WTC11 (cell line): ENCODE results near the gene CEP72. TPM values are rescaled to one million over a fixed set of nuclear protein-coding genes. Genes with fewer than 3 reads are reported as not detected.

Experiments
- ATAC-seq: fragments of 200-7000 bp; cut with Tn5 transposase; 2 replicates; pipeline ENCODE4 v1.10.0; 2021; ENCODE audit warnings: mild to moderate bottlenecking, moderate library complexity
- CTCF ChIA-PET: fragments of 300-600 bp; sonication (Branson Sonifier 250); formaldehyde crosslinking; loops from one replicate; lab custom pipeline; 2021; ENCODE audit warnings: antibody characterized with exemption; lab: Charles Lee
- POLR2A ChIA-PET: fragments of 350-600 bp; sonication (Branson Sonifier 250); formaldehyde crosslinking; loops from one replicate; lab custom pipeline; 2021; ENCODE audit warnings: antibody characterized with exemption; lab: Charles Lee
- DNase-seq: peaks from one replicate; pipeline ENCODE4 v3.0.0; 2021; ENCODE audit warnings: low spot score
- H3K27ac Mint-ChIP-seq: 2 replicates; pipeline ENCODE4 v1.8.0; 2021; ENCODE audit warnings: mixed read lengths
- H3K27me3 Mint-ChIP-seq: 2 replicates; pipeline ENCODE4 v1.8.0; 2021; ENCODE audit warnings: low read depth, mild to moderate bottlenecking, moderate library complexity, mixed read lengths
- H3K36me3 Mint-ChIP-seq: 2 replicates; pipeline ENCODE4 v1.8.0; 2021; ENCODE audit warnings: mixed read lengths
- H3K4me1 Mint-ChIP-seq: 2 replicates; pipeline ENCODE4 v1.8.0; 2022; ENCODE audit warnings: mixed read lengths
- H3K4me3 Mint-ChIP-seq: 2 replicates; pipeline ENCODE4 v1.8.0; 2021; ENCODE audit warnings: mild to moderate bottlenecking, moderate library complexity, mixed read lengths
- H3K9me3 Mint-ChIP-seq: 2 replicates; pipeline ENCODE4 v1.8.0; 2021; ENCODE audit warnings: mixed read lengths
- FOXK1 ChIP-seq: sonication (generic); formaldehyde crosslinking; IDR thresholded peaks from 2 replicates; pipeline ENCODE4 v1.8.0; 2022; ENCODE audit warnings: mild to moderate bottlenecking, moderate library complexity, missing genetic modification reagents
- FOXP1 ChIP-seq: sonication (generic); formaldehyde crosslinking; IDR thresholded peaks from 2 replicates; pipeline ENCODE4 v1.8.0; 2022; ENCODE audit warnings: missing genetic modification reagents, mild to moderate bottlenecking, moderate library complexity, borderline replicate concordance
- RELA ChIP-seq: sonication (generic); formaldehyde crosslinking; IDR thresholded peaks from 2 replicates; pipeline ENCODE4 v1.8.1; 2022; ENCODE audit warnings: missing genetic modification reagents, mild to moderate bottlenecking, borderline replicate concordance
- SOX15 ChIP-seq: fragments of 250-450 bp; sonication (Bioruptor Pico); IDR thresholded peaks from 2 replicates; pipeline ENCODE4 v1.9.0; 2021; ENCODE audit warnings: mild to moderate bottlenecking
- SP1 ChIP-seq: sonication (generic); formaldehyde crosslinking; conservative IDR thresholded peaks from 2 replicates; pipeline ENCODE4 v1.8.1; 2022; ENCODE audit warnings: missing genetic modification reagents
- TEAD4 ChIP-seq: sonication (generic); formaldehyde crosslinking; IDR thresholded peaks from 2 replicates; pipeline ENCODE4 v1.8.0; 2022; ENCODE audit warnings: mild to moderate bottlenecking, missing genetic modification reagents
- ZNF138 ChIP-seq: sonication (generic); formaldehyde crosslinking; conservative IDR thresholded peaks from 2 replicates; pipeline ENCODE4 v1.8.1; 2022; ENCODE audit warnings: mild to moderate bottlenecking, moderate library complexity, missing genetic modification reagents
- ZNF219 ChIP-seq: sonication (generic); formaldehyde crosslinking; IDR thresholded peaks from 2 replicates; pipeline ENCODE4 v1.8.0; 2023; ENCODE audit warnings: missing genetic modification reagents, mild to moderate bottlenecking, borderline replicate concordance
- ZNF232 ChIP-seq: sonication (generic); formaldehyde crosslinking; IDR thresholded peaks from 2 replicates; pipeline ENCODE4 v1.8.0; 2022; ENCODE audit warnings: mild to moderate bottlenecking, missing genetic modification reagents
- ZNF416 ChIP-seq: fragments of 250-450 bp; sonication (Bioruptor Pico); IDR thresholded peaks from 2 replicates; pipeline ENCODE4 v1.9.0; 2021; ENCODE audit warnings: mild to moderate bottlenecking, inconsistent platforms
- total RNA-seq: library from RNA; stranded (reverse); gene quantifications from 3 replicates; pipeline ENCODE4 v1.2.3, GENCODE V29; 2021
- TF ChIP-seq, protein P1 (sequence below): sonication (generic); formaldehyde crosslinking; IDR thresholded peaks from 2 replicates; pipeline ENCODE4 v1.8.0; 2022; ENCODE audit warnings: mild to moderate bottlenecking, missing genetic modification reagents
- TF ChIP-seq, protein P2 (sequence below): sonication (generic); formaldehyde crosslinking; IDR thresholded peaks from 2 replicates; pipeline ENCODE4 v1.8.1; 2023; ENCODE audit warnings: mild to moderate bottlenecking, missing genetic modification reagents, moderate library complexity
- TF ChIP-seq, protein P3 (sequence below): sonication (generic); formaldehyde crosslinking; IDR thresholded peaks from 2 replicates; pipeline ENCODE4 v1.8.1; 2022; ENCODE audit warnings: low read depth, missing genetic modification reagents, borderline replicate concordance
- TF ChIP-seq, protein P4 (sequence below): sonication (generic); formaldehyde crosslinking; conservative IDR thresholded peaks from 2 replicates; pipeline ENCODE4 v1.8.1; 2022; ENCODE audit warnings: mild to moderate bottlenecking, missing genetic modification reagents
- TF ChIP-seq, protein P5 (sequence below): sonication (generic); formaldehyde crosslinking; IDR thresholded peaks from 2 replicates; pipeline ENCODE4 v1.8.0; 2023; ENCODE audit warnings: mild to moderate bottlenecking, missing genetic modification reagents
- TF ChIP-seq, protein P6 (sequence below): sonication (generic); formaldehyde crosslinking; IDR thresholded peaks from 2 replicates; pipeline ENCODE4 v1.8.1; 2023; ENCODE audit warnings: mild to moderate bottlenecking, missing genetic modification reagents, borderline replicate concordance
- TF ChIP-seq, protein P7 (sequence below): sonication (generic); formaldehyde crosslinking; IDR thresholded peaks from 2 replicates; pipeline ENCODE4 v1.8.1; 2022; ENCODE audit warnings: low read depth, mild to moderate bottlenecking, moderate library complexity, missing genetic modification reagents, borderline replicate concordance
- TF ChIP-seq, protein P8 (sequence below): sonication (generic); formaldehyde crosslinking; IDR thresholded peaks from 2 replicates; pipeline ENCODE4 v1.8.0; 2022; ENCODE audit warnings: mild to moderate bottlenecking, missing genetic modification reagents

The CEP72 gene
- total RNA-seq, 1 experiment from 2014 or later: 26.6 TPM

DNA sequence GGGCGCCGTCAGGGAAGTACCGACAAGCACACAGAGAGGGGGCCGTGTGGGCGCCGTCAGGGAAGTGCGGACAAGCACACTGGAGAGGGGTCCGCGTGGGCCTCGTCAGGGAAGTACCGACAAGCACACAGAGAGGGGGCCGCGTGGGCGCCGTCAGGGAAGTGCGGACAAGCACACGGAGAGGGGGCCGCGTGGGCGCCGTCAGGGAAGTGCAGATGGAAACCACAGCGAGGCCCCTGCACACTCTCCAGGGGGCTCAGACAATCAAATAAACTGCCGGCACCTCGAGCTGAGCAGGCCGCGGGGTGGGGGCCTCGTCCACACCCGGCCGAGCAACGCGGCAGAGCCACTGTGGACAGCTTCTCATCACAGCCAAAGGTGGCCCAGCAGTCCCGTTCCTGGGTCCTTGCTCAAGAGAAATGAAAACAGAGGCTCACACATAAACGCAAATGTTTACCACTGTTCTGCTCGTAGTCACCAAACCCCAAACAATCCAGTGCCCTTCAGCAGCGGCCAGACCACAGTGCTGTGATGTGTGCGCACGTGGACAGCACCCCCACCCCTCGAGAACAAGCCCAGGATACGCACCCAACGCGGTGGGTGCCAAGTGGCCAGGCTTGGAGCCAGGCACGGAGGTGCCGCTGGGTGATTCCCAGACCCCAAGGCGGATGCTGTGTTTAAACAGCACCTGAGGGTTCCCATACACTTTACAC is 56.3 kb downstream of the CEP72 start (continued):
- TF ChIP-seq, protein P1, sequence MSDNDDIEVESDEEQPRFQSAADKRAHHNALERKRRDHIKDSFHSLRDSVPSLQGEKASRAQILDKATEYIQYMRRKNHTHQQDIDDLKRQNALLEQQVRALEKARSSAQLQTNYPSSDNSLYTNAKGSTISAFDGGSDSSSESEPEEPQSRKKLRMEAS: no peak

DNA sequence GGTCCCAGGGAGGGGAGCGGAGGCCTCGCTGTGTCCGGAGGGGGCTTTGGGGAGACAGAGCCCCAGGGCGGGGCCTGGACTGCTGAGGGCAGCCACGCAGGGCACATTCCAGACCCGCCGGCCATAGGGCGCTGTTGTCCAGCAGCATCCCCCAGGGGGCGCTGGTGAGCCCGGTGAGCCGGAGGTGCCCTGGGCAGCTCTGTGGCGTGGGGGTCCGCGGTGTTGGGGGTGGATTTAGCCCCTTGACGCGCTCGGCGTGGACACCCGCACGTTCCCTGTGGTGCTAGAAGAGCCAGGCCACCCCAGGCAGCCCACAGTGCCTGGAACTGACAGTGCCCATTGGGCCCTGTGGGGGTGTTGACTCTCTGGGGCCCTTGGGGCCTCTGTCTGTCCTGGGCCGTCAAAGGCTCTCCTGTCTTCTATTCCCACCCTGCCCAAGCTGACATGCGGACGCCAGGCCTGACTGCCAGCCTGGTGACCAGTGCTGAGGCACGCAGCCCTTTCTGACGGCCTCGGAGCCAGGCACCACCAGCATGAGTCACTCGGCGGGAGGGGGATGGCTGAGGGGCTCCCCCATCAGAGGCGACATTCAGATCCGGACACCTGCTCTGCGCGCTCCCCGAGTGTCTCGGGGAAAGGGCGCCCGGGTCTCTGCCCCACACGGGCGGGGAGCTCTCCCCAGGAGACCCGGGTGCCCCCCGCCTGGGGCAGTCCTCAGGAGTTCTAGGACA is 57.1 kb downstream of the CEP72 start:
- peak; percentile 62 for ATAC-seq
- Mint-ChIP-seq H3K4me3 (no peak overlapping the region), H3K9me3 (no peaks in the 10 kb centered on the region), H3K4me1 (0 out of 2 replicates have a peak, but pooled peaks cover 5% of the 10 kb centered on the region), H3K27ac (no peak overlapping the region), H3K36me3 (peaks cover 8% of the 10 kb centered on the region), H3K27me3 (peaks cover 4% of the 10 kb centered on the region)
- ChIA-PET CTCF (interaction anchor here (0.6 to 2.3 kb wide), 8 partner anchors 12 to 250 kb away, joined by 3 to 7 read pairs (median 3); no protein-coding TSS in a partner anchor), POLR2A (interaction anchor here (0.6 kb wide), 1 partner anchor 224 kb away, joined by 6 read pairs; no protein-coding TSS in a partner anchor)
- DNase-seq: peak; percentile 85
- TF ChIP-seq ZNF219 (CRISPR knock-in tag): no peak
- TF ChIP-seq TEAD4: peak; percentile 47; the same call in 1 of the 2 replicates
- TF ChIP-seq, protein P2, sequence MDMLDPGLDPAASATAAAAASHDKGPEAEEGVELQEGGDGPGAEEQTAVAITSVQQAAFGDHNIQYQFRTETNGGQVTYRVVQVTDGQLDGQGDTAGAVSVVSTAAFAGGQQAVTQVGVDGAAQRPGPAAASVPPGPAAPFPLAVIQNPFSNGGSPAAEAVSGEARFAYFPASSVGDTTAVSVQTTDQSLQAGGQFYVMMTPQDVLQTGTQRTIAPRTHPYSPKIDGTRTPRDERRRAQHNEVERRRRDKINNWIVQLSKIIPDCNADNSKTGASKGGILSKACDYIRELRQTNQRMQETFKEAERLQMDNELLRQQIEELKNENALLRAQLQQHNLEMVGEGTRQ (CRISPR knock-in tag): no peak
- TF ChIP-seq ZNF232 (CRISPR knock-in tag): no peak
- TF ChIP-seq, protein P3, sequence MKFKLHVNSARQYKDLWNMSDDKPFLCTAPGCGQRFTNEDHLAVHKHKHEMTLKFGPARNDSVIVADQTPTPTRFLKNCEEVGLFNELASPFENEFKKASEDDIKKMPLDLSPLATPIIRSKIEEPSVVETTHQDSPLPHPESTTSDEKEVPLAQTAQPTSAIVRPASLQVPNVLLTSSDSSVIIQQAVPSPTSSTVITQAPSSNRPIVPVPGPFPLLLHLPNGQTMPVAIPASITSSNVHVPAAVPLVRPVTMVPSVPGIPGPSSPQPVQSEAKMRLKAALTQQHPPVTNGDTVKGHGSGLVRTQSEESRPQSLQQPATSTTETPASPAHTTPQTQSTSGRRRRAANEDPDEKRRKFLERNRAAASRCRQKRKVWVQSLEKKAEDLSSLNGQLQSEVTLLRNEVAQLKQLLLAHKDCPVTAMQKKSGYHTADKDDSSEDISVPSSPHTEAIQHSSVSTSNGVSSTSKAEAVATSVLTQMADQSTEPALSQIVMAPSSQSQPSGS (CRISPR knock-in tag): no peak
- TF ChIP-seq, protein P4, sequence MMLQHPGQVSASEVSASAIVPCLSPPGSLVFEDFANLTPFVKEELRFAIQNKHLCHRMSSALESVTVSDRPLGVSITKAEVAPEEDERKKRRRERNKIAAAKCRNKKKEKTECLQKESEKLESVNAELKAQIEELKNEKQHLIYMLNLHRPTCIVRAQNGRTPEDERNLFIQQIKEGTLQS: no peak
- TF ChIP-seq, protein P5, sequence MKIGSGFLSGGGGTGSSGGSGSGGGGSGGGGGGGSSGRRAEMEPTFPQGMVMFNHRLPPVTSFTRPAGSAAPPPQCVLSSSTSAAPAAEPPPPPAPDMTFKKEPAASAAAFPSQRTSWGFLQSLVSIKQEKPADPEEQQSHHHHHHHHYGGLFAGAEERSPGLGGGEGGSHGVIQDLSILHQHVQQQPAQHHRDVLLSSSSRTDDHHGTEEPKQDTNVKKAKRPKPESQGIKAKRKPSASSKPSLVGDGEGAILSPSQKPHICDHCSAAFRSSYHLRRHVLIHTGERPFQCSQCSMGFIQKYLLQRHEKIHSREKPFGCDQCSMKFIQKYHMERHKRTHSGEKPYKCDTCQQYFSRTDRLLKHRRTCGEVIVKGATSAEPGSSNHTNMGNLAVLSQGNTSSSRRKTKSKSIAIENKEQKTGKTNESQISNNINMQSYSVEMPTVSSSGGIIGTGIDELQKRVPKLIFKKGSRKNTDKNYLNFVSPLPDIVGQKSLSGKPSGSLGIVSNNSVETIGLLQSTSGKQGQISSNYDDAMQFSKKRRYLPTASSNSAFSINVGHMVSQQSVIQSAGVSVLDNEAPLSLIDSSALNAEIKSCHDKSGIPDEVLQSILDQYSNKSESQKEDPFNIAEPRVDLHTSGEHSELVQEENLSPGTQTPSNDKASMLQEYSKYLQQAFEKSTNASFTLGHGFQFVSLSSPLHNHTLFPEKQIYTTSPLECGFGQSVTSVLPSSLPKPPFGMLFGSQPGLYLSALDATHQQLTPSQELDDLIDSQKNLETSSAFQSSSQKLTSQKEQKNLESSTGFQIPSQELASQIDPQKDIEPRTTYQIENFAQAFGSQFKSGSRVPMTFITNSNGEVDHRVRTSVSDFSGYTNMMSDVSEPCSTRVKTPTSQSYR: no peak
- TF ChIP-seq, protein P6, sequence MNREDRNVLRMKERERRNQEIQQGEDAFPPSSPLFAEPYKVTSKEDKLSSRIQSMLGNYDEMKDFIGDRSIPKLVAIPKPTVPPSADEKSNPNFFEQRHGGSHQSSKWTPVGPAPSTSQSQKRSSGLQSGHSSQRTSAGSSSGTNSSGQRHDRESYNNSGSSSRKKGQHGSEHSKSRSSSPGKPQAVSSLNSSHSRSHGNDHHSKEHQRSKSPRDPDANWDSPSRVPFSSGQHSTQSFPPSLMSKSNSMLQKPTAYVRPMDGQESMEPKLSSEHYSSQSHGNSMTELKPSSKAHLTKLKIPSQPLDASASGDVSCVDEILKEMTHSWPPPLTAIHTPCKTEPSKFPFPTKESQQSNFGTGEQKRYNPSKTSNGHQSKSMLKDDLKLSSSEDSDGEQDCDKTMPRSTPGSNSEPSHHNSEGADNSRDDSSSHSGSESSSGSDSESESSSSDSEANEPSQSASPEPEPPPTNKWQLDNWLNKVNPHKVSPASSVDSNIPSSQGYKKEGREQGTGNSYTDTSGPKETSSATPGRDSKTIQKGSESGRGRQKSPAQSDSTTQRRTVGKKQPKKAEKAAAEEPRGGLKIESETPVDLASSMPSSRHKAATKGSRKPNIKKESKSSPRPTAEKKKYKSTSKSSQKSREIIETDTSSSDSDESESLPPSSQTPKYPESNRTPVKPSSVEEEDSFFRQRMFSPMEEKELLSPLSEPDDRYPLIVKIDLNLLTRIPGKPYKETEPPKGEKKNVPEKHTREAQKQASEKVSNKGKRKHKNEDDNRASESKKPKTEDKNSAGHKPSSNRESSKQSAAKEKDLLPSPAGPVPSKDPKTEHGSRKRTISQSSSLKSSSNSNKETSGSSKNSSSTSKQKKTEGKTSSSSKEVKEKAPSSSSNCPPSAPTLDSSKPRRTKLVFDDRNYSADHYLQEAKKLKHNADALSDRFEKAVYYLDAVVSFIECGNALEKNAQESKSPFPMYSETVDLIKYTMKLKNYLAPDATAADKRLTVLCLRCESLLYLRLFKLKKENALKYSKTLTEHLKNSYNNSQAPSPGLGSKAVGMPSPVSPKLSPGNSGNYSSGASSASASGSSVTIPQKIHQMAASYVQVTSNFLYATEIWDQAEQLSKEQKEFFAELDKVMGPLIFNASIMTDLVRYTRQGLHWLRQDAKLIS (CRISPR knock-in tag): no peak
- no peak for TF ChIP-seq ZNF138 (CRISPR knock-in tag)
- TF ChIP-seq SP1 (CRISPR knock-in tag): 0 out of 2 replicates have a peak, but pooled peaks have one; percentile 13
- no peak for TF ChIP-seq SOX15
- no peak for TF ChIP-seq ZNF416 (CRISPR knock-in tag)
- TF ChIP-seq, protein P7, sequence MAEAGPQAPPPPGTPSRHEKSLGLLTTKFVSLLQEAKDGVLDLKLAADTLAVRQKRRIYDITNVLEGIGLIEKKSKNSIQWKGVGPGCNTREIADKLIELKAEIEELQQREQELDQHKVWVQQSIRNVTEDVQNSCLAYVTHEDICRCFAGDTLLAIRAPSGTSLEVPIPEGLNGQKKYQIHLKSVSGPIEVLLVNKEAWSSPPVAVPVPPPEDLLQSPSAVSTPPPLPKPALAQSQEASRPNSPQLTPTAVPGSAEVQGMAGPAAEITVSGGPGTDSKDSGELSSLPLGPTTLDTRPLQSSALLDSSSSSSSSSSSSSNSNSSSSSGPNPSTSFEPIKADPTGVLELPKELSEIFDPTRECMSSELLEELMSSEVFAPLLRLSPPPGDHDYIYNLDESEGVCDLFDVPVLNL (CRISPR knock-in tag): no peak
- TF ChIP-seq FOXK1: 0 out of 2 replicates have a peak, but pooled peaks have one; percentile 42
- TF ChIP-seq, protein P8, sequence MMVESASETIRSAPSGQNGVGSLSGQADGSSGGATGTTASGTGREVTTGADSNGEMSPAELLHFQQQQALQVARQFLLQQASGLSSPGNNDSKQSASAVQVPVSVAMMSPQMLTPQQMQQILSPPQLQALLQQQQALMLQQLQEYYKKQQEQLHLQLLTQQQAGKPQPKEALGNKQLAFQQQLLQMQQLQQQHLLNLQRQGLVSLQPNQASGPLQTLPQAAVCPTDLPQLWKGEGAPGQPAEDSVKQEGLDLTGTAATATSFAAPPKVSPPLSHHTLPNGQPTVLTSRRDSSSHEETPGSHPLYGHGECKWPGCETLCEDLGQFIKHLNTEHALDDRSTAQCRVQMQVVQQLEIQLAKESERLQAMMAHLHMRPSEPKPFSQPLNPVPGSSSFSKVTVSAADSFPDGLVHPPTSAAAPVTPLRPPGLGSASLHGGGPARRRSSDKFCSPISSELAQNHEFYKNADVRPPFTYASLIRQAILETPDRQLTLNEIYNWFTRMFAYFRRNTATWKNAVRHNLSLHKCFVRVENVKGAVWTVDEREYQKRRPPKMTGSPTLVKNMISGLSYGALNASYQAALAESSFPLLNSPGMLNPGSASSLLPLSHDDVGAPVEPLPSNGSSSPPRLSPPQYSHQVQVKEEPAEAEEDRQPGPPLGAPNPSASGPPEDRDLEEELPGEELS (CRISPR knock-in tag): no peak; the same call in 1 of the 2 replicates
- 0 out of 2 replicates have a peak, but pooled peaks have one; percentile 44 for TF ChIP-seq FOXP1 (CRISPR knock-in tag)
- no peak for TF ChIP-seq RELA (CRISPR knock-in tag)
